ENCODE measurements around the gene DVL3. TPM values are rescaled to one million over a fixed set of nuclear protein-coding genes. Genes with fewer than 3 reads are reported as not detected.

The DVL3 gene
- total RNA-seq, 1 experiment from 2014 or later, result 60.7 TPM

- TF ChIP-seq, protein P1, sequence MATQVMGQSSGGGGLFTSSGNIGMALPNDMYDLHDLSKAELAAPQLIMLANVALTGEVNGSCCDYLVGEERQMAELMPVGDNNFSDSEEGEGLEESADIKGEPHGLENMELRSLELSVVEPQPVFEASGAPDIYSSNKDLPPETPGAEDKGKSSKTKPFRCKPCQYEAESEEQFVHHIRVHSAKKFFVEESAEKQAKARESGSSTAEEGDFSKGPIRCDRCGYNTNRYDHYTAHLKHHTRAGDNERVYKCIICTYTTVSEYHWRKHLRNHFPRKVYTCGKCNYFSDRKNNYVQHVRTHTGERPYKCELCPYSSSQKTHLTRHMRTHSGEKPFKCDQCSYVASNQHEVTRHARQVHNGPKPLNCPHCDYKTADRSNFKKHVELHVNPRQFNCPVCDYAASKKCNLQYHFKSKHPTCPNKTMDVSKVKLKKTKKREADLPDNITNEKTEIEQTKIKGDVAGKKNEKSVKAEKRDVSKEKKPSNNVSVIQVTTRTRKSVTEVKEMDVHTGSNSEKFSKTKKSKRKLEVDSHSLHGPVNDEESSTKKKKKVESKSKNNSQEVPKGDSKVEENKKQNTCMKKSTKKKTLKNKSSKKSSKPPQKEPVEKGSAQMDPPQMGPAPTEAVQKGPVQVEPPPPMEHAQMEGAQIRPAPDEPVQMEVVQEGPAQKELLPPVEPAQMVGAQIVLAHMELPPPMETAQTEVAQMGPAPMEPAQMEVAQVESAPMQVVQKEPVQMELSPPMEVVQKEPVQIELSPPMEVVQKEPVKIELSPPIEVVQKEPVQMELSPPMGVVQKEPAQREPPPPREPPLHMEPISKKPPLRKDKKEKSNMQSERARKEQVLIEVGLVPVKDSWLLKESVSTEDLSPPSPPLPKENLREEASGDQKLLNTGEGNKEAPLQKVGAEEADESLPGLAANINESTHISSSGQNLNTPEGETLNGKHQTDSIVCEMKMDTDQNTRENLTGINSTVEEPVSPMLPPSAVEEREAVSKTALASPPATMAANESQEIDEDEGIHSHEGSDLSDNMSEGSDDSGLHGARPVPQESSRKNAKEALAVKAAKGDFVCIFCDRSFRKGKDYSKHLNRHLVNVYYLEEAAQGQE (IDR thresholded peaks at IDR 0.05; ENCODE audit: low read depth), result no peak
- no peak for TF ChIP-seq EZH2phosphoT487 (IDR thresholded peaks at IDR 0.05; ENCODE audit: borderline replicate concordance)
- no peak for TF ChIP-seq EGR1 (IDR thresholded peaks at IDR 0.05; ENCODE audit: low read depth)
- no peak for TF ChIP-seq RAD21 (IDR thresholded peaks at IDR 0.05; ENCODE audit: low read depth)
Measured at GRCh38 chr3:184140436-184140835, 14.7 kb upstream of the DVL3 start (continued).

- POLR2A ChIA-PET, result no interaction called here
- no peak overlapping the region for H3K4me3 ChIP-seq (replicated peaks in 1 of 2; ENCODE audit: low read depth in 1 of 2, low read length in 2 of 2)
- ATAC-seq (no peak), DNase-seq (ENCODE audit: low read depth, low spot score) (no peak)
- no peaks in the 10 kb centered on the region for H4K20me1 ChIP-seq (ENCODE audit: insufficient read depth)
- H3K9ac ChIP-seq (ENCODE audit: low read length), result no peak overlapping the region
- H3K79me2 ChIP-seq (ENCODE audit: insufficient read depth, low read length), result peaks cover 30% of the 10 kb centered on the region
- H3K27me3 ChIP-seq (ENCODE audit: insufficient read depth, low read length), result no peaks in the 10 kb centered on the region
- no peak overlapping the region for H3K4me2 ChIP-seq (ENCODE audit: low read length)
- peaks cover 38 to 47% of the 10 kb centered on the region in 2 experiments for H3K36me3 ChIP-seq (ENCODE audit: control insufficient read depth in 1 of 2, insufficient read depth in 2 of 2, low read length in 2 of 2)
- BruUV-seq (replicated peaks), result no TSS peak
- 0 out of 4 replicates have a peak, but pooled peaks cover 0 to 8% of the 10 kb centered on the region in 2 experiments for H3K4me1 ChIP-seq (ENCODE audit: control insufficient read depth in 1 of 2, insufficient read depth in 2 of 2, low read length in 2 of 2)
- no peak overlapping the region for H2AFZ ChIP-seq (ENCODE audit: low read depth, low read length, poor library complexity, severe bottlenecking)
- CTCF ChIA-PET, result no interaction called here
- no peaks in the 10 kb centered on the region for H3K9me3 ChIP-seq (ENCODE audit: control insufficient read depth in 1 of 2, insufficient read depth in 1 of 2, low read depth in 1 of 2, low read length in 2 of 2)
- no peak overlapping the region for H3K27ac ChIP-seq (ENCODE audit: low read depth, low read length)
- H3K9me2 ChIP-seq (ENCODE audit: insufficient read depth), result no peaks in the 10 kb centered on the region
- RAD21 ChIA-PET (ENCODE audit: low non-redundant PET in 1 of 2, low total read pairs in 2 of 2, uncharacterized antibody in 2 of 2, unreplicated experiment in 2 of 2), result no interaction called here
- TF ChIP-seq POLR2AphosphoS5 (IDR thresholded peaks at IDR 0.05; ENCODE audit: low read depth, low read length) (no peak), SRF (IDR thresholded peaks at IDR 0.05; ENCODE audit: low read depth) (no peak)
- intact Hi-C loops (cut with micrococcal nuclease), result no loop called here
Measured at GRCh38 chr3:184142199-184142598, 13.0 kb upstream of the DVL3 start.
